SK-N-SH (cell line): Measurements from ENCODE around the gene GAS6.

ENCODE experiments used
- CHD2 ChIP-seq: fragments of 150-350 bp; IDR thresholded peaks from 2 replicates; pipeline ENCODE4 v1.6.1; 2018; ENCODE audit warnings: low read length; ENCODE audit not compliant: partially characterized antibody
- EZH2phosphoT487 ChIP-seq: fragments of 200-600 bp; sonication (generic); IDR thresholded peaks from 2 replicates; pipeline ENCODE4 v1.6.1; 2017; ENCODE audit warnings: low read depth, mixed run types, mild to moderate bottlenecking, antibody characterized with exemption, moderate library complexity, borderline replicate concordance
- FOSL2 ChIP-seq: IDR thresholded peaks from 2 replicates; pipeline ENCODE4 v1.4.0; 2012; ENCODE audit warnings: low read depth, mild to moderate bottlenecking, moderate library complexity, borderline replicate concordance
- GATA2 ChIP-seq: sonication (generic); formaldehyde crosslinking; IDR thresholded peaks from 2 replicates; pipeline ENCODE4 v1.5.0; 2020; ENCODE audit warnings: mild to moderate bottlenecking, missing genetic modification reagents
- MEF2A ChIP-seq: IDR thresholded peaks from 2 replicates; pipeline ENCODE4 v1.4.0; 2012; ENCODE audit warnings: low read depth, borderline replicate concordance
- NRF1 ChIP-seq: IDR thresholded peaks from 2 replicates; pipeline ENCODE4 v1.6.1; 2012; ENCODE audit warnings: low read depth, mild to moderate bottlenecking, low read length
- RCOR1 ChIP-seq: fragments of 150-350 bp; IDR thresholded peaks from 2 replicates; pipeline ENCODE4 v1.6.1; 2017; ENCODE audit warnings: antibody characterized with exemption, low read length
- SIN3A ChIP-seq: IDR thresholded peaks from 2 replicates; pipeline ENCODE4 v1.6.1; 2012; ENCODE audit warnings: low read depth, mild to moderate bottlenecking, low read length, moderate library complexity, borderline replicate concordance
- SMC3 ChIP-seq: IDR thresholded peaks from 2 replicates; pipeline ENCODE4 v1.6.1; 2012; ENCODE audit warnings: low read depth, low read length, improper control_type of control experiment
- TCF12 ChIP-seq: IDR thresholded peaks from 2 replicates; pipeline ENCODE4 v1.4.0; 2012
- USF2 ChIP-seq: fragments of 150-350 bp; IDR thresholded peaks from 2 replicates; pipeline ENCODE4 v1.6.1; 2017; ENCODE audit warnings: antibody characterized with exemption, low read length, low read depth, borderline replicate concordance
- TF ChIP-seq, protein P1 (sequence below): fragments of 200-600 bp; sonication (generic); IDR thresholded peaks from 2 replicates; pipeline ENCODE4 v1.6.1; 2017; ENCODE audit warnings: antibody characterized with exemption, mild to moderate bottlenecking, moderate library complexity

DNA sequence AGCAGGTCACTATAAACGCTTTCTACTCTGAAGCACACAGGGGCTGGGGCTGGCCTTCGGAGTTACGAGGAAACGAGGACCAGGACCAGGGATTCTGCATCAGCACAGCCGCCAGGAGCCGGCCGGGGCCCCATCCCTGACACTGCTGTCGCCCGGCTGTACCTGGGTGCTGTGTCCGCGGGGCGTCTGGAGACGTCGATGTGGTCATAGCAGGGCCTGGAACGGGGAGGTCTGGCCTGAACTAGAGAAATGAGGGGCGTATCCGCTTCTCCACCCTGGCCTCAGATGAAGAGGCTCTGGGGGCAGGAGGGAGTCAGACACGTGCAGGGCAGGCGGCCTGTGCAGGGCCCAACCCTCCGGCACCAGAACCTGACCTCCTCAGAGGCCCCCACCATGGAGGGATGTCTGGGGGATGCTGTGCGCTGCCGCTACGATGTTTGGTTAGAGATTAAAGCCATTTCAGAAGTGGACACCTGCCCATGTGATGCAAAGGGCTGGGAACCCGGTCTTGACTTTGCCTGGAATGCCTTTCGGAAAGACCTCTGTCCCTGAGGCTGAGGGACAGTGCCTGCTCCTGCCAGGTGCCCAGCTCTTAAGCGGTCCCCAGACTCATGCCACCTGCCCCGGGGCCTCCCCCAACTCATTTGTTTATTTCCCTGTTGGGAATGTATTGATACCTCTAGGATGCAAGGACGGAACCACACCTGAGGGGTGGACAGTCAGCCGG lies 21.4 kb downstream of the GAS6 start:
- TF ChIP-seq RCOR1 (no peak), EZH2phosphoT487 (no peak), FOSL2 (no peak), CHD2 (no peak), MEF2A (no peak), USF2 (no peak), GATA2 (no peak), NRF1 (no peak), SIN3A (no peak), SMC3 (no peak), TCF12 (no peak)
- TF ChIP-seq, protein P1, sequence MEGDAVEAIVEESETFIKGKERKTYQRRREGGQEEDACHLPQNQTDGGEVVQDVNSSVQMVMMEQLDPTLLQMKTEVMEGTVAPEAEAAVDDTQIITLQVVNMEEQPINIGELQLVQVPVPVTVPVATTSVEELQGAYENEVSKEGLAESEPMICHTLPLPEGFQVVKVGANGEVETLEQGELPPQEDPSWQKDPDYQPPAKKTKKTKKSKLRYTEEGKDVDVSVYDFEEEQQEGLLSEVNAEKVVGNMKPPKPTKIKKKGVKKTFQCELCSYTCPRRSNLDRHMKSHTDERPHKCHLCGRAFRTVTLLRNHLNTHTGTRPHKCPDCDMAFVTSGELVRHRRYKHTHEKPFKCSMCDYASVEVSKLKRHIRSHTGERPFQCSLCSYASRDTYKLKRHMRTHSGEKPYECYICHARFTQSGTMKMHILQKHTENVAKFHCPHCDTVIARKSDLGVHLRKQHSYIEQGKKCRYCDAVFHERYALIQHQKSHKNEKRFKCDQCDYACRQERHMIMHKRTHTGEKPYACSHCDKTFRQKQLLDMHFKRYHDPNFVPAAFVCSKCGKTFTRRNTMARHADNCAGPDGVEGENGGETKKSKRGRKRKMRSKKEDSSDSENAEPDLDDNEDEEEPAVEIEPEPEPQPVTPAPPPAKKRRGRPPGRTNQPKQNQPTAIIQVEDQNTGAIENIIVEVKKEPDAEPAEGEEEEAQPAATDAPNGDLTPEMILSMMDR = no peak
